Stimulated activated naive CD8-positive, alpha-beta T cell treated with anti-CD3 and anti-CD28 coated beads, Interleukin-15, Interleukin-2, amounts not matched to agents 100 ng/mL and 50 ng/mL, for 24 hours (primary cell): ENCODE data around the gene MYL11.

Source experiments
- H3K27ac Mint-ChIP-seq: one replicate; pipeline ENCODE4 v1.8.0; 2021; ENCODE audit warnings: mild to moderate bottlenecking, mixed read lengths
- H3K27me3 Mint-ChIP-seq: one replicate; pipeline ENCODE4 v1.8.0; 2021; ENCODE audit warnings: mixed read lengths
- H3K36me3 Mint-ChIP-seq: one replicate; pipeline ENCODE4 v1.8.0; 2021; ENCODE audit warnings: low read depth, mixed read lengths
- H3K4me1 Mint-ChIP-seq: one replicate; pipeline ENCODE4 v1.8.0; 2021; ENCODE audit warnings: low read depth, mixed read lengths
- H3K4me3 Mint-ChIP-seq: one replicate; pipeline ENCODE4 v1.8.0; 2021; ENCODE audit warnings: mild to moderate bottlenecking, mixed read lengths
- H3K9me3 Mint-ChIP-seq: one replicate; pipeline ENCODE4 v1.8.0; 2021; ENCODE audit warnings: mixed read lengths

The MYL11 gene

GRCh38 chr16:30409125-30410060 lies 34.8 kb downstream of the MYL11 start:
- H3K9me3 Mint-ChIP-seq = no peaks in the 10 kb centered on the region
- no peaks in the 10 kb centered on the region for H3K27me3 Mint-ChIP-seq
- H3K4me1 Mint-ChIP-seq = peaks cover 41% of the 10 kb centered on the region
- H3K4me3 Mint-ChIP-seq = peak overlapping the region; percentile 83
- no peak overlapping the region for H3K27ac Mint-ChIP-seq
- peaks cover 22% of the 10 kb centered on the region for H3K36me3 Mint-ChIP-seq

GRCh38 chr16:30413112-30413806 lies 38.7 kb downstream of the MYL11 start:
- Mint-ChIP-seq H3K4me3 (no peak overlapping the region), H3K27me3 (no peaks in the 10 kb centered on the region)

GRCh38 chr16:30414159-30414558 lies 39.6 kb downstream of the MYL11 start:
- Mint-ChIP-seq H3K27ac (peak overlapping the region; percentile 9), H3K4me3 (no peak overlapping the region), H3K36me3 (peaks cover 41% of the 10 kb centered on the region), H3K9me3 (no peaks in the 10 kb centered on the region), H3K27me3 (no peaks in the 10 kb centered on the region), H3K4me1 (peaks cover 51% of the 10 kb centered on the region)

More at GRCh38 chr16:30413112-30413806, 38.7 kb downstream of the MYL11 start:
- Mint-ChIP-seq H3K9me3 (no peaks in the 10 kb centered on the region), H3K36me3 (peaks cover 37% of the 10 kb centered on the region), H3K4me1 (peaks cover 51% of the 10 kb centered on the region), H3K27ac (no peak overlapping the region)

GRCh38 chr16:30416047-30416603 lies 41.5 kb downstream of the MYL11 start:
- H3K4me1 Mint-ChIP-seq = peaks cover 44% of the 10 kb centered on the region
- H3K36me3 Mint-ChIP-seq = peaks cover 47% of the 10 kb centered on the region
- no peaks in the 10 kb centered on the region for H3K9me3 Mint-ChIP-seq
- H3K27me3 Mint-ChIP-seq = no peaks in the 10 kb centered on the region
- no peak overlapping the region for H3K27ac Mint-ChIP-seq
- no peak overlapping the region for H3K4me3 Mint-ChIP-seq

- H3K4me3 Mint-ChIP-seq = no peak overlapping the region
- peaks cover 47% of the 10 kb centered on the region for H3K36me3 Mint-ChIP-seq
- peaks cover 44% of the 10 kb centered on the region for H3K4me1 Mint-ChIP-seq
- no peaks in the 10 kb centered on the region for H3K9me3 Mint-ChIP-seq
- H3K27ac Mint-ChIP-seq = no peak overlapping the region
- no peaks in the 10 kb centered on the region for H3K27me3 Mint-ChIP-seq
Observed at GRCh38 chr16:30416624-30417528, 42.3 kb downstream of the MYL11 start.

GRCh38 chr16:30417529-30418349 lies 43.1 kb downstream of the MYL11 start:
- peaks cover 35% of the 10 kb centered on the region for H3K4me1 Mint-ChIP-seq
- no peaks in the 10 kb centered on the region for H3K9me3 Mint-ChIP-seq
- peak overlapping the region; percentile 36 for H3K27ac Mint-ChIP-seq
- peak overlapping the region; percentile 67 for H3K4me3 Mint-ChIP-seq
- no peaks in the 10 kb centered on the region for H3K27me3 Mint-ChIP-seq
- peaks cover 50% of the 10 kb centered on the region for H3K36me3 Mint-ChIP-seq

- H3K4me1 Mint-ChIP-seq = peaks cover 30% of the 10 kb centered on the region
- no peaks in the 10 kb centered on the region for H3K27me3 Mint-ChIP-seq
- no peaks in the 10 kb centered on the region for H3K9me3 Mint-ChIP-seq
- H3K36me3 Mint-ChIP-seq = peaks cover 52% of the 10 kb centered on the region
- peak overlapping the region; percentile 67 for H3K4me3 Mint-ChIP-seq
- peak overlapping the region; percentile 31 for H3K27ac Mint-ChIP-seq
Observed at GRCh38 chr16:30418350-30419181, 44.0 kb downstream of the MYL11 start.

GRCh38 chr16:30421010-30421409 lies 46.4 kb downstream of the MYL11 start:
- no peaks in the 10 kb centered on the region for H3K9me3 Mint-ChIP-seq
- no peak overlapping the region for H3K4me3 Mint-ChIP-seq
- no peaks in the 10 kb centered on the region for H3K27me3 Mint-ChIP-seq
- no peak overlapping the region for H3K27ac Mint-ChIP-seq
- peaks cover 25% of the 10 kb centered on the region for H3K4me1 Mint-ChIP-seq
- H3K36me3 Mint-ChIP-seq = peaks cover 60% of the 10 kb centered on the region
